GM19328 (cell line): ENCODE data around the gene TTLL7.
"Not testable (repeated sequence)": the region's sequence is repeated elsewhere in the genome, so short reads cannot be mapped to it uniquely, and the experiment has no call there.

Experiments used
- ATAC-seq: cut with Tn5 transposase; IDR thresholded peaks from one replicate; pipeline ENCODE4 v1.9.1; 2021; ENCODE audit warnings: mild to moderate bottlenecking, moderate library complexity; ENCODE audit not compliant: unreplicated experiment

TTLL7 gene

GRCh38 chr1:83997631-83998030, 1.3 kb downstream of the TTLL7 start:
- no peak for ATAC-seq

- no peak for ATAC-seq
Observed at GRCh38 chr1:83996621-83997020, 2.3 kb downstream of the TTLL7 start.

DNA sequence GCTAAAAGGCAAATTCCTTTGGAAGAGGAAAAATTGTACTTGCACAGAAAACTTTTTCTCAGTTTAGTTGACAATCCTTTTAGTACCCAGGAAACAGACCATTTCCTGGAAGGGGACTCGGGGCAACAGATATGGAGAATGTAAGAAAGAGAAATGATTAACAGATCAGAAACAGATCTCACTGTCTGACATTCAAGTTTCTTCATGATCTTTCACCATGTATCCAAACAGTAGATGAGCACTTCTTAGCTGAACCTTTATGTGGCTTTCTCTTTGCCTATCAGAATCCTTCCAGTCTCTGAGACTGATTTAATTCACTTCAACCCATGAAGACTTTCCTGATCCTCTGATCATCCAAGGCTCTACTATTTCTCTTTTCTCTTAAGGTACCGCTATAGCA, 2.7 kb downstream of the TTLL7 start:
- ATAC-seq = no peak

- no peak for ATAC-seq
Observed at GRCh38 chr1:83995649-83996048, 3.3 kb downstream of the TTLL7 start.

DNA sequence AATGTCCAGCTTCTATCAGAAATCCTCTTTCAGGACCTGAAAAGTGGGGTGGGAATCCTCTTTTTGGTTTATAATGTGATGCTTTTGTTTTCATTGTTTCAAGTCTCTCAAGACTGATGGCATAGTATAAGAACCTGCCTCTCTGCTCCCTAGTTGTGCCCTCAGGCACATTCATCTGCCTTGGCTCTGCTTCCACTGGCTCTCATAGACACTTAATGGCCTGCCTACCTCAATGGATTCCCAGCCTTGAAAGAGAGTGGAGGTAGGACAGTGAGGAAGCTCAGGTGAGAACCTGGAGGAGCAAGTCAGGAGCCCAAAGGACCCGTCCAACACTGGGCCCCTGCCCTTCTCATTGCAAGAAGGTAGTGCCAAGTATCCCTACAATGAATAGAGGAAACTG, 4.8 kb downstream of the TTLL7 start:
- no peak for ATAC-seq

DNA sequence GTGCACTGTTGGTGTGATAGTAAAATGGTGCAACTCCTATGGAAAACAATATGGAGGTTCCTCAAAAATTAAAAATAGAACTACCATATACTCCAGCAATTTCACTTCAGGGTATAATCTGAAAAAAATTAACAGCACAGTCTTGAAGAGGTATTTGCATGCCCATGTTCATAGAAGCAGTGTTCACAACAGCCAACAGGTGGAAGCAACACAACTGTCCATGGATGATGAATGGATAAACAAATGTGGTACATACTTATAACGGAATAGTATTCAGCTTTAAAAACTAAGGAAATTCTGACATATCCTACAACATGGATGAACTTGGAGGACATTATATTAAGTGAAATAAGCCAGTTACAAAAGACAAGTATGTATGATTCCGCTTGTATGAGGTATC, 8.2 kb downstream of the TTLL7 start:
- ATAC-seq = no peak

DNA sequence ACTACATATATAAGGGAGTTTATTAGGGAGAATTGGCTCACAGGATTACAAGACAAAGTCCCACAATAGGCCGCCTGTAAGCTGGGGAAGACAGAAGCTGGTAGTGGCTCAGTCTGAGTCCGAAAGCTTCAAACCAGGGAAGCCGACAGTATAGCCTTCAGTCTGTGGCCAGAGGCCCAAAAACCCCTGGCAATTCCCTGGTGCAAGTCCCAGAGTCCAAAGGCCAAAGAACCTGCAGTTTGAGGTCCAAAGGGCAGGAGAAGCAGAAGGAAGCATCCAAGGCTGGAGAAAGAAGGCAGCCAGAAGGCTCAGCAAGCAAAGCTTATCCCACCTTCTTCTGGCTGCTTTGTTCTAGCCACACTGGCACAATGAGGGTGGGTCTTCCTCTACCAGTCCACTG, 13.9 kb downstream of the TTLL7 start:
- ATAC-seq = no peak

DNA sequence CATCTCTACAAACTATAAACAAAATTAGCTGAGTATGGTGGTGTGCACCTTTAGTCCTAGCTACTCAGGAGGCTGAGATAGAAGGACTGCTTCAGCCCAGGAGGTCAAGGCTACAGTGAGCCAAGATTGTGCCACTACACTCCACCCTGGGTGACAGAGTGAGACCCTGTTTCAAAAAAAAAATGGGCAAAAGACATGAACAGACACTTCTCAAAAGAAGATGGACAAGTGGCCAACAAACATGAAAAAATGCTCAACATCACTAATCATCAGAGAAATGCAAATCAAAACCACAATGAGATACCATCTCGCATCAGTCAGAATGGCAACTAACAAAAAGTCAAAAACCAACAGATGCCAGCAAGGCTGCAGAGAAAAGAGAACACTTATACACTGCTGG, 15.0 kb downstream of the TTLL7 start:
- not testable (repeated sequence) for ATAC-seq

DNA sequence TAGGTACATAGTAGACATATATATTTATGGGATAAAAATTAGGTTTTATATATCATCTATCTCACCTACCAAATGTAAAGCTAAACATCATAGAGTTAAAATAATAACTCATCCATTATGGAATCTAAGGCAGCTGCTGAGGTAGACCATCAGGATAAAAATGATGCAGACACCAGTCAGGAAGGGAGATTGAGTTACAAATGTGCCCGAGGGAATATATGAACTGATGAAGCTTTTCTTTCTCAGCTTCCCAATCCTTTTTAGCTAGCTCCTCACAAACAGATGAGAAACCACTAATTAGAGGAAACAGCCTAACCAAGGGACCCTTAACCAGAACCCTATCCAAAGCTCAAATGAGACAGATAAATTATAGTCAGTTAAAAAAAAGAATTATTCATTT, 20.9 kb downstream of the TTLL7 start:
- no peak for ATAC-seq

DNA sequence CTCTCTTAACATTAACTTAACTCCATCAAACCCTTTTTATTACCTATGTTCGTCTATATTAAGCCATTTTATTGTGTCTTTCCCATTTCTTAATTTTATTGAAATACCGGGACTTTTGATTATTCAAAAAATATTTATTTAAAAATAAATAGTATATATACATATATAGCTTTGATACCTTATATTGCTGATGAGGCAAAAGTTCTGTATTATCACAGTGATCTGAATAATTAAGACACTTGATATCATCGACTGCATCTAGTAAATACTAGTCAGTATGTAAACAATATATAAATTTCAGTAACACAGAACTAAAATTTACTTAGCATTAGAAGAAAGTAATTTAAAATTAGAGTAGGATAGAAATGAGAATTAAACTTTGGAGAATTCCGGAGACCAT, 22.0 kb downstream of the TTLL7 start:
- ATAC-seq = no peak

DNA sequence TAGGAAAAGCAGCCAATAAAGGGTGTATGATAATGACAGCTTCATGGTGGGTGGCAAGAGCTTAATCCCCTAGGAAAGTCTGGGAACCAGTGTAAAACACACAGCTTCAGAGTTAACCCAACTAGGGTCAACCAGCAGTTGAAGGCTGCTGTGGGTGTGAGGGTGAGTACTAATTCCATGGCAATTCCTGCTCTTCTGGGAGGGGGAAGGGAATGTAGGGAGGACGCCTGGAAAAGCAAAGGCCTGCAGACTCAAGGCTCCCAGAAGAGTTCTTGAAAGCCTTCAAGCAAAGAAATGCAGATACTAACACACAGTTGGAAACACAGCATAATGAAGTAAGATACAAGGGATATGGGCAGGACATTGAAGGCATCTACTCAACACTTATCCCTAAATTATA, 28.1 kb downstream of the TTLL7 start:
- no peak for ATAC-seq

GRCh38 chr1:83970114-83970513, 28.8 kb downstream of the TTLL7 start:
- no peak for ATAC-seq

- no peak for ATAC-seq
Observed at GRCh38 chr1:83967336-83967735, 31.6 kb downstream of the TTLL7 start.

- ATAC-seq = no peak
Observed at GRCh38 chr1:83964153-83964552, 34.8 kb downstream of the TTLL7 start.

DNA sequence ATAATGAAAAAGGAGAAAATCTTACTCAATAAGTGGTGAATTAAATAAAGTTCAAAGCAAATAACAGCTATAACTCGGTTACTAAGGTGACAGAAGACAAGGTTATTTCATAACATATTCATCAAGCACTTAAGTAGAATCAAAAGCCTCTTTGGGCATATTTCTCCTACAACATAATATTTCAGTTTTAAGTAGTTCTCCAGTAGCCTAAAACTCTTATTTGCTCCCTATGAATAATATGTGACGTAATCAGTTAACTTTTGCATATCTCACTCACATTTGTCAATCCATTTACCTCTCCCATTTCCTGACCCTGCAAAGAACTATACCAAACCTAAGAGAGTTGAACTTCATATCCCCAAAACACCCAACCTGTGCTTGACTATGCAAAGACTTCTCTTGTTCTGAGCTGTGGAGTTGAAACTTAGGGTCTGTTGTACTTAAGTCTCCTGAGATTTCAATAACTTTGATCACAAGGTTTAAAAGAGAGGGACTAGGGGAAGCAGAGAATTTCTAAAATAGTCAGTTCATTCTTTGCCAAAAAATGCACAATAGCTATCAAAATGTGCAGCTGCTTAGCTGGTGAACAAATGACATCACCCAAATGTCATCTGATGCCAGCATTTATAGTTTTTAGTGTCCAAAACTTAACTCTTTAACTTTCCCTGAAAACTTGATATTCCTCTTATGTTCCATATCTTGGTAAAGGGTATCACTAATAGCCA, 37.2 kb downstream of the TTLL7 start:
- ATAC-seq = no peak

DNA sequence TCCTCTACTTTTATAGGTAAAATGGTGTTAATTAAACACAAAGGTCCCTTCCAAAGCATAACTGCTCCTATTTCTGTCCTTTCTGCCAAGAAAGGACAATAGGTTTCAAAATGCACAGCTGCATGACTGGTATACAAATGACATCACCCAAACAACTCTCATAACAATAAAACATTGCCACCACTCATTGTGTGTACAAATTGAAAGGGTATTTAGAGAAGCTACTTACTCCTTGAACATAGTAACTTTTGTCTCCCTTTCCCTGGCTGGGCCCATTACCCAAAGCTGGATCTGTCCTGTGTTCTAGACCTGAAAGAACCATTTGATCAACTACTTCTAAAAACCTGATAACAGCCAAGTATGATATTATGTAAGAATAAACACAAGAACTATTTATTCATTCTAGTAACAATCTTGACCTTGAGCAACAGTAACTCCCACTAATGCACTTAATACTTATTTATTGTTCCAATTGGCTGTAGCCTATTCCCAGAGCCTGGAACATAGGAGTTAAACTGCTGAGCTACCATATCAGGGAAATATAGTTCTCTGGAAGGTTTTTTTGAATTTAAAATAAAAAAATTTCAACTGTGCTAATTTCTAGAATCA, 38.2 kb downstream of the TTLL7 start:
- no peak for ATAC-seq

GRCh38 chr1:83959824-83960498, 39.0 kb downstream of the TTLL7 start:
- no peak for ATAC-seq

GRCh38 chr1:83958704-83959103, 40.2 kb downstream of the TTLL7 start:
- ATAC-seq = no peak

DNA sequence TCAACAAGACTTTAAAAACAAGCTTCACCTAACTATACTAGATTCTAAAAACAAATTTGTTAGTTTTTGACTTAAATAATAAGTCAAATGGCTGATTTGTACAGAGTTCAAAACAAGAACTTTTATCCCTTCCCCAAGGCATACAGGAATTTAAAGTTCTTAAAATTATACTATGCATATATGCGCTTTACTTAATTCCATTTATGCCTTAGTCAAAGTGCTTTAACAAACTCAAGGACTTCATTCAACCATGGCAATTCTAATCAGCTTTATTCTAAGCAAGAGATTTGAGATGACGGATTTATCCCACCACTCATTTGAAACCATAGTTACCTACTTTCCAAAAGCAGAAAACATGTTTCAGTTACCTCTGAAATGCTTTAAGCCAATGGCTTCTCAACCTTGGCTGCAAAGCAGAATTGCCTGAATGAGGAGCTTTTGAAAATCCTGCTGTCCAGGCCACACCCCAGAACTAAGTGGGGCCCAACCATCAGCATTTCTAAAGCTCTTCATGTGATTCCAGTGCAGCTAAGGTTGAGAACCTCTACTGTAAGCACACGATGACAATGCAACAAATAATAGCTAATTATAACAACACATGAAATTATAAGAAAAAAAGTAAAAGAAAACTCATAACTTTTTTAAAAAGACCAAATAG, 44.6 kb downstream of the TTLL7 start:
- no peak for ATAC-seq

- ATAC-seq = no peak
Observed at GRCh38 chr1:83950106-83950661, 48.7 kb downstream of the TTLL7 start.

DNA sequence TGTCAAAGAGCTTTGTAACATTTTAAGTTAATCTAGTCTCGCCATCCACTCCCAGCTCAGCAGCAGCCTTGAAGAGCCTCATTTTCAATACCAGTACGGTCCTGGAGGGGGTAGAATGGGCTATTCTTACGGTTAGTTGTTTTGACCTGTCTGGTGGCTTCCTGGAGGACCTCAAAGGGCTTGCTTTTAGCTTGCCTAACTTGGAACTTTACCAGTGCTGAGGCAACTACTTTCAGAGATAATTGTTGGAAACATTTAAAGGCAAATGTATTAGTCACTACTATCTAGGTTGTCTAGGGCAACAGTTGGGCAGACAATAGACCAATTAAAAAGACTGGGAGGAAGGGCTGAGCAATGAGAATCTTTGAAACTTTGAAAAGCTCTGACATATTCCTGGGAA, 56.0 kb downstream of the TTLL7 start:
- no peak for ATAC-seq

- ATAC-seq = no peak
Observed at GRCh38 chr1:83934550-83934949, 64.4 kb downstream of the TTLL7 start.
